A673 (cell line): Measurements from ENCODE around the gene GAB2.

Experiments used
- EZH2 ChIP-seq: fragments of 200-600 bp; sonication (generic); IDR thresholded peaks from 2 replicates; pipeline ENCODE4 v1.6.1; 2017; ENCODE audit warnings: borderline replicate concordance, low read depth, mild to moderate bottlenecking, mixed read lengths, antibody characterized with exemption, low read length; ENCODE audit not compliant: poor library complexity, severe bottlenecking
- TF ChIP-seq, protein P1 (sequence below): fragments of 300-800, 200-600 bp; sonication (generic); conservative IDR thresholded peaks from 2 replicates; pipeline ENCODE4 v1.5.1; 2017; ENCODE audit warnings: low read depth, mild to moderate bottlenecking, antibody characterized with exemption, low read length, moderate library complexity, mixed read lengths

DNA sequence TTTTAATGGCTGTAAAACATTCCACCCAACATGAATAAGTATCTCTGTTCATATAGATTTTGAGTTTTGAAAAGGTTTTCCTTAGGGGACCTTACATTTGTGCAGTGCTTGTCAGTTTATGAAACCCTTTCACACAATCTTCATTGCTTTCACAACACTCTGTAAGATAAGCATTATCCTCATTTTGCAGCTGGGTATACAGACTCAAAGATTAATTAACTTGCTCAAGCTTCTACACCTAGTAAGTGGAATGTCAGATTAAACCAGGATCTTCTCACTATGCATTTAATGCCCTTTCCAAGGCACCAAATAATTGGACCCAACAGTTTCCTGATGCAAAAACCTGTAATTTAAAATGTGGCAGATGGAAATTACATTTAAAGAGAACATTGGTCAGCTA lies 11.6 kb upstream of the GAB2 start:
- no peak for TF ChIP-seq EZH2
- TF ChIP-seq, protein P1, sequence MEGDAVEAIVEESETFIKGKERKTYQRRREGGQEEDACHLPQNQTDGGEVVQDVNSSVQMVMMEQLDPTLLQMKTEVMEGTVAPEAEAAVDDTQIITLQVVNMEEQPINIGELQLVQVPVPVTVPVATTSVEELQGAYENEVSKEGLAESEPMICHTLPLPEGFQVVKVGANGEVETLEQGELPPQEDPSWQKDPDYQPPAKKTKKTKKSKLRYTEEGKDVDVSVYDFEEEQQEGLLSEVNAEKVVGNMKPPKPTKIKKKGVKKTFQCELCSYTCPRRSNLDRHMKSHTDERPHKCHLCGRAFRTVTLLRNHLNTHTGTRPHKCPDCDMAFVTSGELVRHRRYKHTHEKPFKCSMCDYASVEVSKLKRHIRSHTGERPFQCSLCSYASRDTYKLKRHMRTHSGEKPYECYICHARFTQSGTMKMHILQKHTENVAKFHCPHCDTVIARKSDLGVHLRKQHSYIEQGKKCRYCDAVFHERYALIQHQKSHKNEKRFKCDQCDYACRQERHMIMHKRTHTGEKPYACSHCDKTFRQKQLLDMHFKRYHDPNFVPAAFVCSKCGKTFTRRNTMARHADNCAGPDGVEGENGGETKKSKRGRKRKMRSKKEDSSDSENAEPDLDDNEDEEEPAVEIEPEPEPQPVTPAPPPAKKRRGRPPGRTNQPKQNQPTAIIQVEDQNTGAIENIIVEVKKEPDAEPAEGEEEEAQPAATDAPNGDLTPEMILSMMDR = no peak
